HG02943 (cell line): ENCODE data around the gene LRP1B.

Source experiments
- ATAC-seq: cut with Tn5 transposase; IDR thresholded peaks from one replicate; pipeline ENCODE4 v1.9.1; 2021; ENCODE audit warnings: mild to moderate bottlenecking, low read depth, moderate library complexity; ENCODE audit not compliant: unreplicated experiment

The LRP1B gene

GRCh38 chr2:140801311-140801710, 1329.5 kb downstream of the LRP1B start:
- ATAC-seq, result no peak

DNA sequence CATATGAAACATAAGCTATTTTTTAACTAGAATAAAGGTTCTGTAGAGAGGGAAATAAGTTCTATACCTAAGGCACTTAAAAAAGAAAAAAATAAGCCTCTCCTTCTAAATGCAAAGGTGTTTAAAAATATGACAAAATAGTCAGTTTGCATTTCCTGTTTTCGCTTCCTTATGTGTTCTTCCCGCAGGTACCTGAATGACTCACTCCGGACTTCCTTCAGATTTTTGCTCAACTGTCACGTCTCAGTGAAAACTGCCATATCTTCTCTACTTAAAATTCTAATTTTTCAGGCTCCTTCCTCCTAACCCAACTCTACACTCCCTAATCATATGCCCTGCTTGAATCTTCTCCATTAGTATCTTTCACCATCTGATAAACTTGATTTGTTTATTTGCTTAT, 1333.1 kb downstream of the LRP1B start:
- peak; percentile 86 for ATAC-seq

DNA sequence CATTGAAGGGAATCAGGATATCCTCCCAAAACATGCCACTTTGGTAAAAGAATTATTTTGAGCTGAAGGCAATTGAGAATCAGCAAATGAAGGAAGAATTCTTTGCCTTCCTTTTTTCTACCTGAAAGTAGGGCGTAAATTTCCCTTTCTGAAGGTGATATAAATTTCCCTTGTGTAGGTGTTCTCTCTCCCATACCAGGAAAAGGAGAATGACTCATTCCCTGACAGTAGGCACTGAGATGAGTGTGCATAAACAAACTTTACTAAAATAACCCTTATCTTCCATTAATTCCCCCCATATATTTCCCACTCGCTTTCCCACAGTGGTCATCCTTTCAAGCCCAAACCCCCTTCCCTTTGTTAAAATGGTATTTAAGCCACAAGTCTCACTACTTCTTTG, 1339.0 kb downstream of the LRP1B start:
- ATAC-seq, result no peak

DNA sequence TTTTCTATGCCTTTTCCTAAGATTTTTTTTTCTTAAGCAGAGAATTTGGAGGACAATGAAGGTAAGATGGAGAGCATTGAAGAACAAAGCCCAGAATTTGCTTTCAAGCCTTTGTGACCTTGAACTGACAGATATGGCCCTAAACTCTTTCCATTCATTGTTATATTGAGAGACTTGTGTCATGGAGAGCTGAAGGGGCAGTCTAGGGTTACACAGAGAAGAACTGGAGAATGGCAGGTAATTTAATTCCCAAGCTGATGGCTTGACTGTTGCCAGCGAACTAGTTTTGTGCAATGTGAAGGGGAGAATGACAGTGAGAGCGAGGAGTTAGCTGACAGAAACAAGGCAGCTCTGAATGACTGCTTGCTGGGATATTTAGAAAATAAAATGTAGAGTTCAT, 1344.2 kb downstream of the LRP1B start:
- no peak for ATAC-seq

- no peak for ATAC-seq
These were observed 1355.4 kb downstream of the LRP1B start for GRCh38 chr2:140775411-140775810.

GRCh38 chr2:140770645-140771044, 1360.2 kb downstream of the LRP1B start:
- ATAC-seq, result peak; percentile 79

GRCh38 chr2:140761807-140762206, 1369.0 kb downstream of the LRP1B start:
- no peak for ATAC-seq

GRCh38 chr2:140759426-140760156, 1371.2 kb downstream of the LRP1B start:
- no peak for ATAC-seq

DNA sequence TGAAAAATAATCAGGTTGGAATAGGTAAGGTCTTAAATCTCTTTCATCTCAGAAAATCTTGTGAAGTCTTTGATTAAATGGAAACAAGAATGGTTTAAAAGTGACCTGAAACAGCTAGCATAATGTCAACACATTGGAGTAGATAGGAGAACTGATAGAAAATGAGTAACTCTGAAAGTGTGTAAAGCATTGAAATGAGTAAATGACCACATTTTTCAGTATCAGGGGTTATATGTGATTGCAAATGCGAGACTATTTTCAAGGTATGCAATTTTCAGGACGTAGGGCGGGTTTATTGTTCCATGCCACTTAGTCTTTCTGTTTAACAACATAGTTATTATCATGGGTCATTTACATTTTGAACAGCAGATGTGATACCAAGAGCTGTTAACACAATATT, 1383.2 kb downstream of the LRP1B start:
- peak; percentile 63 for ATAC-seq

DNA sequence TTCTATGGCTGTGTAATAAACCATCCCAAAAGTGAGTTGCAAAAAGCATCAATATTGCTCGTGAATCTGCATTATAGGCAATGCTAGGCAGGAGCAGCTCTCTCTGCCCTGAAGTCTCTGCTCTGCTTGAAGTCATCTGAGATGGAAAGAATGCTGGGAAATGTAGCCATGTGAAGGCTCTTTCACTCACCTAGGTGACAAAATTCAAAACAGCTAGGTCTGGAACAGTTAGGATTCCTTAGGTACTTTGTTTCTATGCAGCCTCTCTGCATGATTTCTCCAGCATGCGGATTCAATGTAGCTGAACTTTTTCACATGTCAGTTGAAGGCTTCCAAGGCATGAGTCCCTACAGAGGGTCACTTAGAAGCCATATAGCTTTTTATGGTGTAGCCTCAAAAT, 1383.7 kb downstream of the LRP1B start:
- ATAC-seq, result peak; percentile 10

DNA sequence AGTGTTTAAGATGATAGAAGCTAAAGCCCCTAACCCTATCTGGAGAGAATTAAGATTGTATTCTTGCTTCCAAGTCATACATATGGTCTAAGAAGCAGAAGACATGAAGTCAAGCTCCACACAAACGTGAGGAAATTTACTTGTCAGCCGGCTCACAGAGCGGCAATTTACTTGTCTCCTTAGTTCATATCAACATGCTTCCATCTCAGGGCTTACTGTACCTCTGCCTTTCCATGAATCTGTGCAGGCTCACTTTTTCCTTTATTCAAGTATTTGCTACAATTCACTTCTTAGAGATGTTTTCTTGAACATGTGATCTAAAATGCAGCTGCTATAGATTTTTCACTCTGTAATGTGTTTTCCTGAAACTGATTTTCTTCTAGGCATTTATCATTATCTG, 1386.4 kb downstream of the LRP1B start:
- no peak for ATAC-seq

DNA sequence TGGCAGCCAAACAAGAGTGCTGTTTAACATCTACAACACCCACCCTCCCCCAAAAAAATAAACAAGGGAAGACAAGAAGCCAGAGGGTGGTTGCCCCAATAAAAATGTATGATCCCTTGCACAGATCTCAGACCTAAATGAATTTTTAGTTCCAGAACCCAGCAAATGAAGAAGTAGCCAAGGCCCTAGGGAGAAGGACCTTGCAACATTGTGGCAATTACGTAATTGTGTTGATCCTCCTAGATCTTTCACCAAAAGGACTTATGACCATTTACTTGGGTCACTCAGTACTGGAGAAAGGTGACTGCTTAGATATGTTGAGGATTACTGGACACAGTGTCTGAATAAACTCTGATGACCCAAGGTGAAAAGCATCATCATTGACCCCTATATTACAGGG, 1393.8 kb downstream of the LRP1B start:
- no peak for ATAC-seq

DNA sequence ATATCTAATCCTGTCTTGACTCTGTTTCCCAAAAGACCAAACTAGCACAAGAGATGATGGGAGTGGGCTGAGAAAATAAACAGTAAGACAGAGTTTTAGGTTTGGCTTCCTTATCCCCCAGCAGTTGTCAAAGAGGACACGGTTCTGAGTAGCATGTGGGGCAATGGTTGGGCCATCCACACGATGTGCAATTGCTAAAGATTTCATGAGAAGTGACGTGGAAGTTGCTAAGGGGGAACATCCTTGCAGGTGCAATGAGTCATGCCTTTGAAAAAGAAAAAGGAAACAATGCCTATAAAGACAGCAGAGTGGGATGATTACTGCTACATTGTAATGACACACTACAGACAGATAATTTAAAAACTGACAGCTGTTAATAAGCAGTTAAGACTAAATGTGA, 1395.8 kb downstream of the LRP1B start:
- ATAC-seq, result no peak

- ATAC-seq, result no peak
These were observed 1411.8 kb downstream of the LRP1B start for GRCh38 chr2:140718999-140719398.

DNA sequence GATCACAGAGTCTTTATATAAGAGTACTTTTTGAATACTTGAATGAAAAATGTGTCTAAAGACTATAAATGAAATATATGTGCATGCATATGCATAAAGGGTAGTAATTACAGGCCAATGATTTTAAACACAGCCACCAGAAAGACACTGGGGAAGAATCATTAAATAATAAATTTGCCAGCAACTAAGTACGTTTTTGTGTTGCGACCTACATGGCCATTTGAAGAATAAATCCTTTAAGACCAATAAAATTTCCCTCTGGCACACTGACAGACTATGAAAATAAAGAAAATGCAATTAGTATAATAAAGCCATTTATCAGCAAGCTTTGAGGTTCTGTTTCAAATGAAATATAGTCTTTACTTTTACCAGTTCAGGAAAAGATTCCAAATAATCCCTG, 1413.3 kb downstream of the LRP1B start:
- ATAC-seq, result no peak

DNA sequence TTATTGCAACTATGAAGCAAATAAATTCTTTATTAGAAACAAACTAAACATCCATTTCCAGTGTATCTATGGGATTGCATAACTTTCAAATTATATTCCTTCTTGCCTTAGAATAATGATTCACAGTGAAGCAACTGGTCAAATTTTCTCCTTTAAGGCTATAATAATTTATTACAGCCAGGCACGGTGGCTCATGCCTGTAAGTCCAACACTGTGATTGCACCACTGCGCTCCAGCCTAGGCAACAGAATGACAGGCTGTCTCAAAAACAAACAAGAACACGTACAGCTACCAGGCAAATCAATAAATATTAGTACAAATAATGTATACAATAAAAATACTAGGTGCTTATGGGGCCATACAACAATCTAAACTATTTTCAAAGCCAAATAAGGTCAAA, 1416.2 kb downstream of the LRP1B start:
- ATAC-seq, result no peak

DNA sequence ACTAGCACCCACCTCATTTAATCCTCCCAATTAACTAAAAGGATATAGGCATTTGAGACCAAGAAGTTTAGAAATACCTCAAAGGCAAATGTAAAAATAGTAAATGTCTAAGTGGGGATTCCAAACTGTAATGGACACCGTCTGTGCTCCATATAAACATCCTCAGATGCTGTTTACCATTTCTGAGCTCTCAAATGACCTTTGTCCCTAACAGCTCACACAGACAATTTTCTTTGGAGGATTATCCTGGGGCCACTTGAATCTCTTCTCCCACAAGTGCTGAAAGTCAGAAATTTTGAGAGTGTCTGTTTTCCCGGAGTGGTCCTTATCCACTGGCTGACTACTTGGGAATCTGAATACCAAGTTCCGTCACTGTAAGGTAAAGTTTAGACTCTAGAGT, 1418.9 kb downstream of the LRP1B start:
- ATAC-seq, result no peak

DNA sequence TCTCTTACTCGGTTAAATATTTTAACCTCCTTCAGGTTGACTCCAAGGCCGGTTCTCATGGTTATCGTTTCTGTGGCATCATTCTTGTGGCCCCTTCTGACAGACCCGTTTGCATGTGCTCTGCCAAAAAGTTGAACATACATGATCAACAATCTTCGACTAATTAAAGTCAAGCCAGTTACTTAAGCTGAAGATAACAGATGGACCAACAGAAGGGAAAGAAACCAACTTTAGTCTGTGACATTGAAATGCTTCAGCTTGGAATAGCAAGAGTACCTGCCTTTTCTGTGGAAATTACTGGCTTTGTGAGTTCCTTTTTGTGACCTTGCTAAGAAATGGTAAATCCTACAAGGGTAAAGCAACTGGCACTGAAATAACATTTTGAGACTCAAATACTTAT, 1429.1 kb downstream of the LRP1B start:
- no peak for ATAC-seq

DNA sequence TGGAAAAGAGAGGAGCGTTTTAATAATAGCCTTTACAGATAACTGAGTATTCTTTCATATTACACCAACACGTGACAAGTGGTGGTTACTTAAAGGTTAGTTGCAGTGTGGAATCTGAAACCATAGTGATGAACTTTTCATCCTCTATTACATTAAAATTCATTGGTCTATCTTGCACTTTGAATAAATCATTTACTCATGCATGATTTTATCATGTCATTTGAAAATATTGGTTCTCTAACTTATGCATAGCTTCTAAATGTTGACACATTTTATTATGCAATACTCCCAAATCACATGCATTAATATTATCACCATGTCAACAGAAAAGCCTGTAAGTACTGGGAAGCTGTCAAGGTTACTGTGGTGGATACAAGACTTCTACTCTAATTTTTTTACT, 1432.2 kb downstream of the LRP1B start:
- no peak for ATAC-seq

GRCh38 chr2:140696449-140696848, 1434.4 kb downstream of the LRP1B start:
- no peak for ATAC-seq

DNA sequence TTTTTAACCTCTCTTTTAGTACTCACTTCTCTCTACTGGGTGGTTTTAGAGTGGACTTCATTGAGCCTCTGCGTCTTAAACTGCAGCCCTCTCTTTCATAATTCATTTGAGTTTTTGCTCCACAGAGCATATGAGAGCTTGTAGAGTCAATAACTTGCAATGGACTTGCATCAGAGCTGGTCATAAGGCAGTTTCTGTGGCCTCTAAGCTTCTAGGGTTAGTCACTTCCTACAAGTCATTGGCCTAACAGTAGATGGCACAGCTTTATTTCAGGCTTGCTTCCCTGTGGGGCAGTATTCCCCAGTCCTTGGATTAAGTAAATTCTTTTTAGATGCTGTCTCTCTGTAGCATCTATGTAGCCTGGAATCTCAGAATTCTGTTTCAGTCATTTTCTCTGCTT, 1435.7 kb downstream of the LRP1B start:
- ATAC-seq, result no peak

DNA sequence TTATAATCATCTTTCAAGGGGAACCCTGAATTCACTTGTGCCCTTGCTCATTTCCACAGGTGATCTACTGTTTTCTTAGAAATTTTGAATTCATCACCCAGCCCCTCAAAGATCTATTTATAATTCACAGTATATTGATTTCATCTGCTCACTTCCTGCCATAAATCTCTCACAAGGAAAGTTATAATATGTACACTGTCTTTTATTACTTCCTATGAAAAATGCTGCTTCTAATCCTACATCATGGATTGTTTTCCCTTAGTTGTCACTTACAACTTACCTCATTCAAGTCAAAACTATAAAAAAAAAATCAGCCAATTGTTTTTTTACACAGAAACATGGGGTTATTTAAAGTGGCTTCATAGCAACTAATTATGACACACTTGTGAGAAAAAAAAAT, 1443.0 kb downstream of the LRP1B start:
- no peak for ATAC-seq

DNA sequence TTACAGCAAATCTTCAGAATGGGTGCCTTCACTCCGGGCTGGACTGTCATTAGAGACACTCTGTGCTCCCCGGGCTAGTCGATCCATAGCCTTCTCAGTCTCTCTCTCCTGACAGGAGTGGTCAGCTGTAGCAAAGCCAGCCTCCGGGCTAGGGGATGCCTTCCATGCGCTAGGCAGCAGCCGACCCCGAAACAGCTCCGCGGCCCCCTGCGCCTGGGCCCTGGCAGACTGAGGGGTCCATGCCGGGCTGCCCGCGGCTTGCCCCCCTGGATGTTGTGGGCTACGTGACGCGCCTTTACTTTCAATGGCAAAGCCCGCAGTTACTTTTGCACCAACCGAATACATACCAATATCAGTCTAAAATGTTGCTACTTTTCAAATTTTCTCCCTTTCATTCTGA, 1447.2 kb downstream of the LRP1B start:
- ATAC-seq, result no peak
